Astrocyte of the spinal cord (primary cell): ENCODE measurements around the gene HERC3.

ENCODE experiments used
- DNase-seq: peaks from one replicate; pipeline ENCODE4 v3.0.0; 2011; ENCODE audit warnings: low read depth, low spot score
- H3K4me3 ChIP-seq: 2 replicates; pipeline ENCODE4 v1.5.1; 2011; ENCODE audit warnings: low read depth, mild to moderate bottlenecking, low read length, moderate library complexity
- in situ Hi-C: cut with HindIII; loops from 2 replicates; pipeline ENCODE4 v1.10.0; 2017; ENCODE audit warnings: low sequenced_read_pairs
- TF ChIP-seq, protein P1 (sequence below): IDR thresholded peaks from 2 replicates; pipeline ENCODE4 v1.5.1; 2012; ENCODE audit warnings: low read depth, mild to moderate bottlenecking, low read length, inconsistent platforms

The HERC3 gene

GRCh38 chr4:88719381-88719780, 127.1 kb downstream of the HERC3 start:
- in situ Hi-C loops, result no loop called here
- TF ChIP-seq, protein P1, sequence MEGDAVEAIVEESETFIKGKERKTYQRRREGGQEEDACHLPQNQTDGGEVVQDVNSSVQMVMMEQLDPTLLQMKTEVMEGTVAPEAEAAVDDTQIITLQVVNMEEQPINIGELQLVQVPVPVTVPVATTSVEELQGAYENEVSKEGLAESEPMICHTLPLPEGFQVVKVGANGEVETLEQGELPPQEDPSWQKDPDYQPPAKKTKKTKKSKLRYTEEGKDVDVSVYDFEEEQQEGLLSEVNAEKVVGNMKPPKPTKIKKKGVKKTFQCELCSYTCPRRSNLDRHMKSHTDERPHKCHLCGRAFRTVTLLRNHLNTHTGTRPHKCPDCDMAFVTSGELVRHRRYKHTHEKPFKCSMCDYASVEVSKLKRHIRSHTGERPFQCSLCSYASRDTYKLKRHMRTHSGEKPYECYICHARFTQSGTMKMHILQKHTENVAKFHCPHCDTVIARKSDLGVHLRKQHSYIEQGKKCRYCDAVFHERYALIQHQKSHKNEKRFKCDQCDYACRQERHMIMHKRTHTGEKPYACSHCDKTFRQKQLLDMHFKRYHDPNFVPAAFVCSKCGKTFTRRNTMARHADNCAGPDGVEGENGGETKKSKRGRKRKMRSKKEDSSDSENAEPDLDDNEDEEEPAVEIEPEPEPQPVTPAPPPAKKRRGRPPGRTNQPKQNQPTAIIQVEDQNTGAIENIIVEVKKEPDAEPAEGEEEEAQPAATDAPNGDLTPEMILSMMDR, result no peak
- DNase-seq, result no peak
- no peak overlapping the region for H3K4me3 ChIP-seq

DNA sequence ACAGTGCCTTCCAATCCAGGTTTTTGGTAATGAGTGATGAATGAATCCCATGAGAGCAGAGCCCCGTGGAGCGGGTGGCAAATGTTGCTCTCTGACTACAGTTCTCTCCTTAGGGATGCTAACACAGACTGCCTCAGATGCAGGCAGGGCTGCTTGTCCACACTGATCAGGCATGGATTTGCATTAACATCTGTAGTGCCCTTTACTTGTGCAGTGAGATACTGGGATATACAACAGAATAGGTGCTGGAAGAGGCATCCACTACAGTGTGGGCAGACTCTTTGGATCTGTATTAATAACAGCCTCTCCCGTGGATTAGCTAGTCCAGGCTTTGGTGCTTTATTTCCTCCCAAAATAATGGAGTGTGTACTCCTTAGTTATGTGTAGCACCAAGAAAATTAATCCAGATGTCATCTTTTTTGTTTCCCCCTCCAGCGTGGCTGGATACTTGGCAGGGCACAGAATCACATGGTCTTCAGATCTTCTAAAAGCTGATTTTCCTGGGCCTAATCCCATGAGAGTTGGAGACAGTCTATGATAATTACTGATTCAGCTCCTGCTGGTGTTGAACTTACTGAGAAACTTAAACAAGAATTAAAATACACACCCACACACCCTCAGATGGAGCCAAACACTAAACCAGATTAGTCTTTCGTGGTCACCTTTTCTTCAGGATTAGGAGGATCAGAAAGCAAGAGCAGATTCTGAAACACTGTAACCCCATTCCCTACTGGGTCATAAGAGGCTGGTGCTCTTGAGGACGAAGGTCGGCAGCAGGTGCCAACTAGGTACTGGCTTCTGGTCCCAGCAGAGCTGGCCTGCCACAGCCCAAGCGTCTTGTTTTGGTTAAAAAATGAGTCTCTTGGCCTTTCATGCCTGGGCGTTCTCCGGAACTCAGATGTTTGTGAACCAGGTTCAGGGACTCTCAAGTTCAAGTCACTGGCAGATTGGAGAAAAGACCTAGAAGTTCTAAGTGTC, 128.5 kb downstream of the HERC3 start:
- TF ChIP-seq, protein P1, result no peak
- no peak for DNase-seq
- in situ Hi-C loops, result no loop called here
- H3K4me3 ChIP-seq, result no peak overlapping the region

GRCh38 chr4:88722276-88722780, 130.0 kb downstream of the HERC3 start:
- in situ Hi-C loops, result no loop called here
- TF ChIP-seq, protein P1, result no peak
- no peak overlapping the region for H3K4me3 ChIP-seq
- DNase-seq, result no peak

DNA sequence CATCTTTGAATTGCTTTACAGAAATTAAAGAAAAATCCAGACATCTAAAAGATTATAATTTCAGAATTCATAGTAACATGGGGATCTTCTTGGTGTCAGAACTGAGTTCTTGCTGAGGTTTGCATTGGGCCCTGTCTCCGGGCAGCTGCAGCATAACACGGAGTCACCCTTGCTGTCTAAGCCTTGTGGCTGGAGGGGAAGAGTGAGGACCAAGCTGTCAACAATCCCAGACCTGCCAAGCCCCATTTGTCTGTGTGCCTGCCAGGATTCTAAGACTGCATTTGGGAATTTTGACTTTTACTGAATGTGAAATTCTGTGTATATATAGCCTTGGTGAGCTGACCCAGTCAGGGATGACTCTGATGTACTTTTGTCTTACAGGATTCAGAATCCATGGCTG, 130.5 kb downstream of the HERC3 start:
- TF ChIP-seq, protein P1, result no peak
- H3K4me3 ChIP-seq, result no peak overlapping the region
- in situ Hi-C loops, result no loop called here
- no peak for DNase-seq

DNA sequence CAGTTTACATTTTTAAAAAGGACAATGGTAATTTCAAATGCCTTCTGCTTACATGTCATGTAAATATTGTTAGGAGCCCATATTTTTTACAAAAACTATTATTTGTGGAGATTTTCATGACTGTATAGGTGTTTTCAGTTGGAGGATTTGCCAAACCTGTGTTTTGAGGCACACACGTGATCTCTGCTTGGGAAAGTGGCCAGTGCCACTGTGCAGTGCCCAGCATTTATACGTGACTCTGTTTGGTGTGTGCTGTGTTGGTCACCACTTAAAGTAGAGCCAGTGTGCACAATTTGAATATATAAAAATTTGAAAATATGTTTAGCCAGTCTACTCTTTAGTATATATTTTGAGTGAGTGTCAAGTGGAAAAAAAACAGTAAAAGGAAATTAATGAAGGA, 132.1 kb downstream of the HERC3 start:
- TF ChIP-seq, protein P1, result no peak
- no peak overlapping the region for H3K4me3 ChIP-seq
- DNase-seq, result no peak
- in situ Hi-C loops, result no loop called here

DNA sequence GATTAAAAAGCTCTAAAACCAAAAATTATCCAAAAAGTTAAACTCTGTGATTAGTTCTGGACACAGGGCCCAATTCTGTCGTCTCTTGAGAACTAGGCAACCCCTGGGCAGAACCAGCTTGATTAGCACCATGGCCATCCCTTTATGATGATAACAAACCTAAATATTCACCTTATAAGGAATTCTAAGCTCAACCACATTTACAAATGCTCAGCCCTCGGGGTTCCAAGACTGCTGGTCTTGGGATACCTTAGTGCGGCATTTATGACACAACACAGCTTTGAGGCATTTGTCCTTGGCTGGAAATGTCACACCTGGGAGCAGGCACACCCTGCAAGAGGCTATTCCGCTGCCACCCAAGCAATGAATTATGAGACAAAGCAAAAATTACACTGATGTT, 132.9 kb downstream of the HERC3 start:
- in situ Hi-C loops, result no loop called here
- DNase-seq, result no peak
- no peak overlapping the region for H3K4me3 ChIP-seq
- TF ChIP-seq, protein P1, result no peak
